Muscle layer of colon (tissue), 2 donors: ENCODE data around the gene MOV10L1.

Experiments used
- H3K27ac ChIP-seq: one replicate; pipeline ENCODE4 v1.7.0; 2013; ENCODE audit warnings: low read depth, mild to moderate bottlenecking, low read length, moderate library complexity
- H3K27me3 ChIP-seq, 2 donors: one replicate each; pipeline ENCODE4 v1.7.0; 2013; ENCODE audit warnings: low read length in 2 of 2, mild to moderate bottlenecking in 2 of 2; ENCODE audit not compliant: insufficient read depth in 2 of 2, control insufficient read depth in 1 of 2
- H3K36me3 ChIP-seq: one replicate; pipeline ENCODE4 v1.7.0; 2013; ENCODE audit warnings: mild to moderate bottlenecking, low read length; ENCODE audit not compliant: insufficient read depth
- H3K4me1 ChIP-seq: one replicate; pipeline ENCODE4 v1.7.0; 2013; ENCODE audit warnings: mild to moderate bottlenecking, low read length; ENCODE audit not compliant: insufficient read depth
- H3K4me3 ChIP-seq, 2 donors: one replicate each; pipeline ENCODE4 v1.7.0; 2013; ENCODE audit warnings: low read length in 2 of 2, low read depth in 1 of 2, mild to moderate bottlenecking in 1 of 2, moderate library complexity in 1 of 2
- H3K9ac ChIP-seq: one replicate; pipeline ENCODE4 v1.7.0; 2013; ENCODE audit warnings: low read length
- H3K9me3 ChIP-seq: one replicate; pipeline ENCODE4 v1.7.0; 2013; ENCODE audit warnings: mild to moderate bottlenecking, low read length
- donor health status: abdominal sarcoma.
- donor health status: Adenocarcinoma of cecum.

Gene MOV10L1

GRCh38 chr22:50178871-50179869 lies 89.4 kb downstream of the MOV10L1 start:
- no peak overlapping the region for H3K4me3 ChIP-seq
- no peaks in the 10 kb centered on the region for H3K36me3 ChIP-seq
- H3K27ac ChIP-seq = no peak overlapping the region

GRCh38 chr22:50179937-50180726 lies 90.3 kb downstream of the MOV10L1 start:
- Histone ChIP-seq H3K27ac (no peak overlapping the region), H3K9me3 (no peaks in the 10 kb centered on the region), H3K27me3 (peaks cover 0 to 45% of the 10 kb centered on the region in 2 donors), H3K9ac (no peak overlapping the region), H3K4me1 (peaks cover 12% of the 10 kb centered on the region), H3K36me3 (no peaks in the 10 kb centered on the region), H3K4me3 (no peak overlapping the region)

More at GRCh38 chr22:50178871-50179869, 89.4 kb downstream of the MOV10L1 start:
- Histone ChIP-seq H3K9me3 (no peaks in the 10 kb centered on the region), H3K9ac (no peak overlapping the region), H3K27me3 (peaks cover 0 to 45% of the 10 kb centered on the region in 2 donors), H3K4me1 (peaks cover 7% of the 10 kb centered on the region)

GRCh38 chr22:50180727-50181521 lies 91.1 kb downstream of the MOV10L1 start:
- Histone ChIP-seq H3K27me3 (peaks cover 0 to 42% of the 10 kb centered on the region in 2 donors), H3K4me3 (no peak overlapping the region), H3K9me3 (no peaks in the 10 kb centered on the region), H3K9ac (no peak overlapping the region), H3K4me1 (peaks cover 12% of the 10 kb centered on the region), H3K36me3 (no peaks in the 10 kb centered on the region), H3K27ac (no peak overlapping the region)

GRCh38 chr22:50182176-50183081 lies 92.6 kb downstream of the MOV10L1 start:
- H3K9me3 ChIP-seq = no peaks in the 10 kb centered on the region
- no peak overlapping the region for H3K9ac ChIP-seq
- H3K4me3 ChIP-seq = no peak overlapping the region
- peaks cover 21% of the 10 kb centered on the region for H3K4me1 ChIP-seq
- H3K36me3 ChIP-seq = no peaks in the 10 kb centered on the region
- H3K27me3 ChIP-seq = peaks cover 0 to 28% of the 10 kb centered on the region in 2 donors
- no peak overlapping the region for H3K27ac ChIP-seq

- Histone ChIP-seq H3K9me3 (no peaks in the 10 kb centered on the region), H3K4me1 (peaks cover 21% of the 10 kb centered on the region), H3K36me3 (no peaks in the 10 kb centered on the region), H3K27ac (peak overlapping the region; percentile 12), H3K9ac (no peak overlapping the region), H3K4me3 (no peak overlapping the region), H3K27me3 (peaks cover 0 to 20% of the 10 kb centered on the region in 2 donors)
Measured at GRCh38 chr22:50183141-50183971, 93.5 kb downstream of the MOV10L1 start.

GRCh38 chr22:50184004-50184901 lies 94.4 kb downstream of the MOV10L1 start:
- Histone ChIP-seq H3K27ac (peak overlapping the region; percentile 12), H3K36me3 (no peaks in the 10 kb centered on the region), H3K9ac (no peak overlapping the region), H3K4me1 (peaks cover 22% of the 10 kb centered on the region), H3K4me3 (no peak overlapping the region), H3K27me3 (peaks cover 0 to 11% of the 10 kb centered on the region in 2 donors), H3K9me3 (no peaks in the 10 kb centered on the region)

GRCh38 chr22:50184902-50185374 lies 95.1 kb downstream of the MOV10L1 start:
- H3K36me3 ChIP-seq = no peaks in the 10 kb centered on the region
- no peak overlapping the region for H3K27ac ChIP-seq
- peak overlapping the region; percentile 66 to 80 for H3K4me3 ChIP-seq
- H3K9ac ChIP-seq = no peak overlapping the region
- H3K4me1 ChIP-seq = peaks cover 29% of the 10 kb centered on the region
- H3K27me3 ChIP-seq = peaks cover 0 to 4% of the 10 kb centered on the region in 2 donors
- H3K9me3 ChIP-seq = no peaks in the 10 kb centered on the region

- H3K27me3 ChIP-seq = no peaks in the 10 kb centered on the region
- no peaks in the 10 kb centered on the region for H3K9me3 ChIP-seq
- H3K4me1 ChIP-seq = peaks cover 31% of the 10 kb centered on the region
- no peaks in the 10 kb centered on the region for H3K36me3 ChIP-seq
- peak within 1 kb of the TSS; percentile 35 for H3K27ac ChIP-seq
- peak within 1 kb of the TSS; percentile 27 for H3K9ac ChIP-seq
- H3K4me3 ChIP-seq = peak within 1 kb of the TSS; percentile 66 to 80
Measured at GRCh38 chr22:50185375-50186087, 95.7 kb downstream of the MOV10L1 start, which contains the start of gene TRABD. TRABD (plus strand) TSS chr22:50185913; CDS start chr22:50193061, 7,148 bp downstream.
